GM12874 (cell line): Measurements from ENCODE around the gene RNF215.

ENCODE experiments used
- CTCF ChIP-seq: IDR thresholded peaks from 2 replicates; pipeline ENCODE4 v1.5.1; 2011; ENCODE audit warnings: low read depth, mild to moderate bottlenecking, control low read depth, low read length, moderate library complexity; ENCODE audit not compliant: insufficient read depth

The RNF215 gene

GRCh38 chr22:30416837-30417236 is 29.6 kb upstream of the RNF215 start:
- TF ChIP-seq CTCF, result no peak

- no peak for TF ChIP-seq CTCF
Observed at GRCh38 chr22:30416403-30416802, 29.2 kb upstream of the RNF215 start.

- TF ChIP-seq CTCF, result no peak
Observed at GRCh38 chr22:30414525-30415047, 27.4 kb upstream of the RNF215 start.

- TF ChIP-seq CTCF, result no peak
Observed at GRCh38 chr22:30413745-30414524, 26.7 kb upstream of the RNF215 start.

GRCh38 chr22:30413001-30413400 is 25.8 kb upstream of the RNF215 start:
- no peak for TF ChIP-seq CTCF

GRCh38 chr22:30411780-30412179 is 24.6 kb upstream of the RNF215 start:
- no peak for TF ChIP-seq CTCF

- no peak for TF ChIP-seq CTCF
Observed at GRCh38 chr22:30408388-30409102, 21.3 kb upstream of the RNF215 start.
